ENCODE measurements around the gene MYH15. TPM values are rescaled to one million over a fixed set of nuclear protein-coding genes. Genes with fewer than 3 reads are reported as not detected.

The MYH15 gene
- total and polyA plus RNA-seq, 4 donors = 0.01 to 0.08 (median 0.05) TPM; not detected in 1

- no peak for TF ChIP-seq NR2F2 (IDR thresholded peaks at IDR 0.05)
- TF ChIP-seq RXRA (IDR thresholded peaks at IDR 0.05) = no peak
- TF ChIP-seq ATF3 (IDR thresholded peaks at IDR 0.05) = no peak
- TF ChIP-seq FOXA2 (IDR thresholded peaks at IDR 0.05) = no peak
- TF ChIP-seq GABPA (IDR thresholded peaks at IDR 0.05 in 1 of 2, conservative IDR thresholded peaks at IDR 0.05 in 1 of 2) = no peak
Observed at GRCh38 chr3:108394016-108394415, 116.4 kb downstream of the MYH15 start (continued).

GRCh38 chr3:108393128-108393900 is 117.1 kb downstream of the MYH15 start:
- 64% methylated on average over 3 of the region's 3 CpGs for WGBS
- DNase-seq (ENCODE audit: low spot score) = no peak

GRCh38 chr3:108391917-108392593 is 118.3 kb downstream of the MYH15 start:
- no peak overlapping the region for H3K4me3 ChIP-seq (ENCODE audit: low read depth in 1 of 3, low read length in 3 of 3)
- 70% methylated on average over 3 of the region's 3 CpGs for WGBS
- DNase-seq (ENCODE audit: low spot score) = no peak
- H3K9ac ChIP-seq (ENCODE audit: low read depth in 1 of 2, low read length in 2 of 2) = no peak overlapping the region
- H3K36me3 ChIP-seq (ENCODE audit: control insufficient read depth in 4 of 4, insufficient read depth in 3 of 4, low read depth in 1 of 4, low read length in 3 of 4) = no peaks in the 10 kb centered on the region
- no peak overlapping the region for H3K27ac ChIP-seq (ENCODE audit: low read depth in 1 of 2, low read length in 2 of 2)
- H3K27me3 ChIP-seq (ENCODE audit: control insufficient read depth in 4 of 4, insufficient read depth in 4 of 4, low read length in 3 of 4) = no peaks in the 10 kb centered on the region
- no peaks in the 10 kb centered on the region for H3K4me1 ChIP-seq (ENCODE audit: control insufficient read depth in 4 of 4, insufficient read depth in 4 of 4, low read length in 3 of 4)
- H3K9me3 ChIP-seq (ENCODE audit: control insufficient read depth in 4 of 4, low read length in 3 of 4) = no peaks in the 10 kb centered on the region
- no peak for TF ChIP-seq RXRA (IDR thresholded peaks at IDR 0.05)
- no peak for TF ChIP-seq MAX (IDR thresholded peaks at IDR 0.05)
- no peak for TF ChIP-seq JUND (IDR thresholded peaks at IDR 0.05)
- TF ChIP-seq SP1 (IDR thresholded peaks at IDR 0.05) = no peak
- no peak for TF ChIP-seq TAF1 (conservative IDR thresholded peaks at IDR 0.05)
- TF ChIP-seq RAD21 (IDR thresholded peaks at IDR 0.05) = no peak
- TF ChIP-seq FOXA2 (IDR thresholded peaks at IDR 0.05) = no peak
- no peak for TF ChIP-seq ATF3 (IDR thresholded peaks at IDR 0.05)
- TF ChIP-seq HNF4A (conservative IDR thresholded peaks at IDR 0.05) = no peak

More at GRCh38 chr3:108393128-108393900, 117.1 kb downstream of the MYH15 start:
- TF ChIP-seq CTCF (IDR thresholded peaks at IDR 0.05; ENCODE audit: low read depth, low read length, missing input control) = no peak
- TF ChIP-seq ZBTB33 (IDR thresholded peaks at IDR 0.05) = no peak
- no peak for TF ChIP-seq YY1 (IDR thresholded peaks at IDR 0.05)
- Histone ChIP-seq H3K9ac (ENCODE audit: low read depth in 1 of 2, low read length in 2 of 2) (no peak overlapping the region), H3K27me3 (ENCODE audit: control insufficient read depth in 4 of 4, insufficient read depth in 4 of 4, low read length in 3 of 4) (no peaks in the 10 kb centered on the region), H3K27ac (ENCODE audit: low read depth in 1 of 2, low read length in 2 of 2) (no peak overlapping the region), H3K36me3 (ENCODE audit: control insufficient read depth in 4 of 4, insufficient read depth in 3 of 4, low read depth in 1 of 4, low read length in 3 of 4) (no peaks in the 10 kb centered on the region), H3K4me3 (ENCODE audit: low read depth in 1 of 3, low read length in 3 of 3) (no peak overlapping the region), H3K9me3 (ENCODE audit: control insufficient read depth in 4 of 4, low read length in 3 of 4) (no peaks in the 10 kb centered on the region), H3K4me1 (ENCODE audit: control insufficient read depth in 4 of 4, insufficient read depth in 4 of 4, low read length in 3 of 4) (no peaks in the 10 kb centered on the region)

Measured in liver (tissue), 9 donors.